GM12873 (cell line): ENCODE results near the gene MEF2C.

Experiments
- TF ChIP-seq, protein P1 (sequence below): IDR thresholded peaks from 2 replicates; pipeline ENCODE4 v1.5.1; 2012; ENCODE audit warnings: low read depth, mild to moderate bottlenecking, moderate library complexity, low read length, control low read depth; ENCODE audit not compliant: insufficient read depth; ENCODE audit errors: missing control alignments

The MEF2C gene

DNA sequence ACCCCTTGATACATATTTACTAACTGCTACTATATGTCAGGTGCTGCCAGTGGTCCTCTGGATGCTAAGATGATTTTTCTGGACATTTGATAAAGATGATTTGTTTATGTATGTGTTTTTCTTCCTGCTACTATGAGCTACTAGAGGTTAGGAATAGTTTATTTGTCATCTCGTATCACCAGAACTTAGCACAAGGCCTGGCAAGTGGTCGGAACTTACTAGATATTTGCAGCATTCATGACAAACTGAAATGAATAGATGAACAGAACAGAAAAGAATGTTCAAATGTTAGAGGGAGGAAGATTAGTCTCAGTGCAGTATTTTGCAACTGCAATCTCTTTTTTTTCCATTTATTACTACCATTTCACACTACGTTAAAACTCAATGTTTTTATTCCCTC is 114.6 kb downstream of the MEF2C start:
- TF ChIP-seq, protein P1, sequence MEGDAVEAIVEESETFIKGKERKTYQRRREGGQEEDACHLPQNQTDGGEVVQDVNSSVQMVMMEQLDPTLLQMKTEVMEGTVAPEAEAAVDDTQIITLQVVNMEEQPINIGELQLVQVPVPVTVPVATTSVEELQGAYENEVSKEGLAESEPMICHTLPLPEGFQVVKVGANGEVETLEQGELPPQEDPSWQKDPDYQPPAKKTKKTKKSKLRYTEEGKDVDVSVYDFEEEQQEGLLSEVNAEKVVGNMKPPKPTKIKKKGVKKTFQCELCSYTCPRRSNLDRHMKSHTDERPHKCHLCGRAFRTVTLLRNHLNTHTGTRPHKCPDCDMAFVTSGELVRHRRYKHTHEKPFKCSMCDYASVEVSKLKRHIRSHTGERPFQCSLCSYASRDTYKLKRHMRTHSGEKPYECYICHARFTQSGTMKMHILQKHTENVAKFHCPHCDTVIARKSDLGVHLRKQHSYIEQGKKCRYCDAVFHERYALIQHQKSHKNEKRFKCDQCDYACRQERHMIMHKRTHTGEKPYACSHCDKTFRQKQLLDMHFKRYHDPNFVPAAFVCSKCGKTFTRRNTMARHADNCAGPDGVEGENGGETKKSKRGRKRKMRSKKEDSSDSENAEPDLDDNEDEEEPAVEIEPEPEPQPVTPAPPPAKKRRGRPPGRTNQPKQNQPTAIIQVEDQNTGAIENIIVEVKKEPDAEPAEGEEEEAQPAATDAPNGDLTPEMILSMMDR = no peak

DNA sequence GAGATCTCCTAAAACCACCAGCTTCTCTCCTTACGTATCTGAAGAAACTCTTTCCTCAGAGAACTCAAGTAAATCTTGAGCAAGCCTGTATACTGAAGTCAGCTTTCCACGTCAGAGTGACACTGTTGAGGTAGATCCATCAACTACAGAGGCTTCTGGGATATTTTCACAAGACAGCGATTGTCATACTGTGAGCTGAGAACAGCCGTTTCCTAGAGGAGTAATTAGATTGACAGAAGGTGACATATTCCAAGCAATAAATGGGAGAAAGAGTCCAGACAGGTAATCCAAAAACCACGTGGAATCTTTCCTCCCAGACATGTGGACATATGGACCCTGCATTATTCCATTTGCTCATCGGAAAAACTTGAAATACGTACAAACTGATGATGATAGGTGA is 117.2 kb downstream of the MEF2C start:
- TF ChIP-seq, protein P1 = no peak

DNA sequence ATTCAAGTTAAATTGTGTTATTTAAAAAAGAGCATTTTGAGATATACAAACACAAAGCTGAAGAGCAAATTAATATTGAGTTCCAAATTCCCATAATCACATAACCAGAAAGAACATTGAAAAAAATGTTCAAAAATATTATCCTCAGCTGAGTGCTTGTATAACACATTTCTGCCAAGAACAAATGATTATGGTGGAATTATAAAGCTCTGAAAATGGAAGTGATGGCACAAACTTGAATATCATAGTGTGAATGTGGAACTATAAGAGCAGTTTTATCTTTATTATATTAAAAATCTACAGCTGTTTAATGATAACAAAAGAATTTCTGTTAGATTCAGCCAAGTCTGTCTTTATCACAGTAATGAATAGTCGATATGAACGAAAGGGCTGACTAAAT is 117.8 kb downstream of the MEF2C start:
- TF ChIP-seq, protein P1 = no peak

DNA sequence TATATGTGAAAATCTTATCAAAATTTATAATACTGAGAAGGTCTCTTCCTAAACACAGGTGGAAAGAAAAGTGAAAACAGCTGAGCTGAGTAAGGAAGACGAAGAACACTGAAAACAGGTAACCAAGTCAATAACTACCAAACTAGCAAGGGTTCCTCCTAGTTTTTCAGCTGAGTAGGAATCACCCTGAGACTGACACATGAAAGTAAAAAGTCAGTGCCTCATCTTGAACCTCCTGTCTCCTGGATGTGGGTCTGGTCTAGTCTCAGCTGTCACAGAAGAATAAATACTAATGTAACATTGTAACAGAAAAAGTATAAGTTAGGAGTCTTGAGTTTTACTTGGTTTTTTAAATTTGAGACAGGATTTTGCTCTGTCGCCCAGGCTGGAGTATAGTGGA is 121.0 kb downstream of the MEF2C start:
- TF ChIP-seq, protein P1 = no peak

DNA sequence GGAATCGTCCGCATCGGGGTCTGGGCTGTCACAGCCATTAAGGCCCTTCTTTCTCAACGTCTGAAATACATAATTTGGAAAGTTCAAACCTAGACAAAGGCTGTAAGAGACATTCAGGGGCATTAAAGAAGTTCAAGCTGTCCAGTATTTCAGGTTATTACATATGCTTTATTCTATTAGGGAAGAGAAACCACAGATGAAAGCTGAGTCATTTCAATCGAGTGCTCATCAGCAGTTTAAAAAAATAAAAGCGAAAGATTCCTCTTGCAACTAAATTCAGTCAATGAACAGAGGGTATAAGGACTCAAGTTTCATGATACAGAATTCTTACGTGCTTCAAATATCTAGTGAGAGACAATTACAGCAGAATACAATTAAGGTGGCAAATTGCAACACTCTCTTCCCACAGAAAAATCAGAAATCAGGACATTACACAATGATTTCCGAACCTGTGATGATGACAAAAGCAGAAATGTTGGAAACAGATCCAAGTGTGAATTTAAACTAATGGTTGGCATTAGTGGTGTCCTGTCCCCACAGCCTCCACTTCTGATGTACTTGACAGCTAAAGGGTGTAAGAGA is 121.6 kb downstream of the MEF2C start:
- TF ChIP-seq, protein P1 = no peak

DNA sequence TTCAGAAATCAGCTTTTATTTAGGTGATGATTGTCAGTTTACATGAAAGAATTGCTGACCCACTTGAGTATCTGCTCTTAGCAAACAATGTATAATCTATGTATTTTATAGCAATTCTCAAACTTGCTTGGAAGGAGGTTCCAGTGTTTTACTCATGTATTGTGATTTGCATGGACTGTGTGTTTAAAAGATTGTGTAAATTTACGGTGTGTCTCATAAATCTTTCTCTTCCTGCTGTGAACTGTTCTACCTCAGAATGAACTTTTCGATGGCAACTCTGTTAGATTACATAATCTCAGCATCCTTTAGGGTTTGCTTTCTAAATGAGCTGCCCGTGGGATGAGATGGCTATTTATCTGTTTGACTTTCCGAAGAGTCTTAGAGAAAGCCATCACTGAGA is 122.5 kb downstream of the MEF2C start:
- TF ChIP-seq, protein P1 = no peak

DNA sequence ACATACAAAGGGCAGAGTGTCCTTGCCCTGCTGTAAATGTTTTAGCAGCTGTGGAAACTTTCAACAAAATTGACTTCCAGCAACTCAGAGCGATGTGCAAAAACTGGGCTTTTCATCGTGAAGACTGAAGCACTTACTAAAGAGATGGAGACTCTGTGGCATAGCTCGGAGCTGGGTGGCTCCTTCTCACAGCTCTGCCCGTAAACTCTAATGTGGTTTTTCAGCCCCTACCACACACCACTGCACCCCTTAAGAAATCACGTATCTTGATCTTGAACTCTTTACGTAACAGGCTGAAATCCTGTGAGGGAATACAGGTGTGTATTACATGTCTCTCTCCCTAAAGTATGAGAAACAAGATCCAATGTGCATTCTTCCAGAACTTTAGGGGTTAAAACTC is 124.4 kb downstream of the MEF2C start:
- TF ChIP-seq, protein P1 = no peak

DNA sequence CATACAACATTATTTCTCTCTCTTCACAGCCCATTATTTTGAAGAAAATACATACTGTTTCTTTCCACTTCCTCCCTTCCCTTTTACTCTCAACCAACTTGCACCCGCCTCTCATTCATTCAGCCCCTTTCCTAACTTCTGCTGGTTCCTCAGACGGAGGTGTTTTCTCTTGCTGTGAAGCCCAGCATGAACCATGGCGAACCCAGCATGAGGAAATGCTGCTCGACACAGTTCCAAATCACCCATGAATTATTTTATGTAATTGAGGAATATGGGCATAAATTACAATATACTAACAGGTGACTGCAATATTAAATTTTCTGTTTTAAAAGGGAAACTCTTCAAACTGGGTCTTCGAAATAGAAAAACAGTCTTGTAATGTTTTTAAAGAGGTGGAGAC is 124.8 kb downstream of the MEF2C start:
- TF ChIP-seq, protein P1 = no peak
